GM12891 (cell line): ENCODE measurements around the gene DKKL1.

Experiments used
- PAX5 ChIP-seq: IDR thresholded peaks from 2 replicates; pipeline ENCODE4 v1.6.1; 2011; ENCODE audit warnings: low read length, moderate library complexity, mild to moderate bottlenecking; ENCODE audit not compliant: insufficient read depth, severe bottlenecking
- POLR2A ChIP-seq: IDR thresholded peaks from 2 replicates; pipeline ENCODE4 v1.6.1; 2011; ENCODE audit warnings: low read depth, low read length, control low read depth
- POLR2AphosphoS5 ChIP-seq: IDR thresholded peaks from 2 replicates; pipeline ENCODE4 v1.6.1; 2011; ENCODE audit warnings: low read depth, low read length, control low read depth
- POU2F2 ChIP-seq: IDR thresholded peaks from 2 replicates; pipeline ENCODE4 v1.6.1; 2011; ENCODE audit warnings: low read depth, mild to moderate bottlenecking, control low read depth, low read length, moderate library complexity
- SPI1 ChIP-seq: IDR thresholded peaks from 2 replicates; pipeline ENCODE4 v1.6.1; 2011; ENCODE audit warnings: low read depth, low read length, control low read depth
- TAF1 ChIP-seq: IDR thresholded peaks from 2 replicates; pipeline ENCODE4 v1.6.1; 2011; ENCODE audit warnings: low read depth, low read length, control low read depth

DNA sequence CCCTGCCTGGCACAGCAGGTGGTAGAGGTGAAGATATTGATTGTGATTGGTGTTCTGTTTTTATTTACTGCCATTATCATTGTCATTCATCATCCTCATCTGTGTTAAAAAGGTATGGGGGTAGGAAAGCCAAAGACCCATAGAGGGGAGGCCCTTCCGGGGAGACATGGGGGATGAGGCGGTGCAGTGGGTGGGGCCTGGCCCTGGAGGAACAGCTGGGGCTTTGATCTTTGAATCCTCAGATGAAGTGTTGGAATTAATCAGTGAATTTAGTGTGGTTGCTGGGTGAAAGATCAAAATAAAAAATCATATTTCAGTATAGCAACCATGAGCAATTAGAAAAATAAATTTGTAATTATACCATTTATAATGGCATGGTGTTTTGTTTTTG is 52.1 kb downstream of the DKKL1 start:
- TF ChIP-seq POLR2AphosphoS5 (no peak), POLR2A (no peak), TAF1 (no peak), POU2F2 (no peak), SPI1 (no peak), PAX5 (no peak)
